ENCODE data around the gene PILRB.
"Not testable (repeated sequence)": the region's sequence is repeated elsewhere in the genome, so short reads cannot be mapped to it uniquely, and the experiment has no call there.

The PILRB gene

DNA sequence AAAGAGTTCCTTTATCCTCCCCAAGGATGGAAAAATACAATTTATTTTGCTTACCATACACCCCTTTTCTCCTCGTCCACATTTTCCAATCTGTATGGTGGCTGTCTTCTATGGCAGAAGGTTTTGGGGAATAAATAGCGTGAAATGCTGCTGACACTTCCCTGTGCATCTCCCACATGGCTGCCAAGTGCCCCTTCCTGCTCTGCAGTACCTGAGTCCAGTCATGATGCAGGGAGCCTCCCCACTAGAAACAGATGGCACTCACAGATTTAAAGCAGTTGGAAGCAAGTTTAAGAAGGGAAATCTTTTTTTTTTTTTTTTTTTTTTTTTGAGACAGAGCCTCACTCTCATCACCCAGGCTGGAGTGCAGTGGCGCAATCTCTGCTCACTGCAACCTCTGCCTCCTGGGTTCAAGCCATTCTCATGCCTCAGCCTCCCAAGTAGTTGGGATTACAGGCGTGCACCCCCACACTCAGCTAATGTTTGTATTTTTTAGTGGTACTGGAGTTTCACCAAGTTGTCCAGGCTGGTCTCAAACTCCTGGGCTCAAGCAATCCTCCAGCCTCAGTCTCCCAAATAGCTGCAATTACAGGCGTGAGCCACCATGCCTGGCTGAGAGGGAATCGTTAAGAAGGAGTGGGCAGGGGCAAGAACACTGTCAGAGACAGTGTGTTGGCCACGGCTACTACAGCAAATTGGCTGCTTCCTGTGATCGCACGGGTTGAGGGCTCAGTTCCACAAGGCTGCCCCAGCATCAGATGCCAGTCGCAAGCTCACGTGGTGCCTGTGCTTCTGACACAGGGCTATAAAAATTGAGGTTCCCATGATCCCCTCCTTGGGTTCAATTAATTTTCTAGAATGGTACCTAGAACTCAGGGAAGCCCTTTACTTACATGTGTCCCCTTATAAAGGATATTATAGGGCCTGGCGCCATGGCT is 10.0 kb downstream of the PILRB start:
- H3K9me3 ChIP-seq (ENCODE audit: control insufficient read depth in 1 of 2, low read length in 2 of 2), result no peaks in the 10 kb centered on the region
- no peaks in the 10 kb centered on the region for H3K27me3 ChIP-seq (ENCODE audit: control insufficient read depth in 1 of 2, insufficient read depth in 2 of 2, low read length in 2 of 2)
- peaks cover 8% of the 10 kb centered on the region in 2 donors for H3K4me1 ChIP-seq (ENCODE audit: control insufficient read depth in 1 of 2, insufficient read depth in 2 of 2, low read length in 2 of 2)
- H3K9ac ChIP-seq (ENCODE audit: low read depth in 1 of 2, low read length in 2 of 2), result no peak overlapping the region
- peak overlapping the region; percentile 15 for H3K27ac ChIP-seq (ENCODE audit: low read depth, low read length)
- H3K36me3 ChIP-seq (ENCODE audit: control insufficient read depth in 1 of 2, insufficient read depth in 2 of 2, low read length in 2 of 2), result peaks cover 7 to 12% of the 10 kb centered on the region in 2 donors
- no peak overlapping the region for H3K4me3 ChIP-seq (ENCODE audit: low read depth in 1 of 2, low read length in 2 of 2)

DNA sequence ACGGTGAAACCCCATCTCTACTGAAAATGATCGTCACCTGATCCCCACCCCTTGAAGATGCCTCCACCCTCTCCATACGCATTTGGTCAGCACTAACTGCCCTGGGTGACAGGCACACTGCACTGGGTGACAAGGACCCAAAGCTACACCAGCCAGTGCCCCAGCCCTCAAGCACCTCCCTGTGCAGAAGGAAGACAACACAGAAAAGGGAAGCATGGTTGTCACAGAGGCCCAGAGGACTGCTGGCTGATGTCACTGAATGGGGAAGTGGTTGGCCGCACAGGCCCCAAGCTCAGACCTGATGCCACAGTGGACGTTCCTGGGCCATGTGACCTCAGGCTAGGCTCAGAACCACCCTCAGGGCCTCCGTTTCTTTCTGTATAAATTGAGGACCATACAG is 11.2 kb downstream of the PILRB start:
- Histone ChIP-seq H3K27ac (ENCODE audit: low read depth, low read length) (no peak overlapping the region), H3K9me3 (ENCODE audit: control insufficient read depth in 1 of 2, low read length in 2 of 2) (no peaks in the 10 kb centered on the region), H3K4me1 (ENCODE audit: control insufficient read depth in 1 of 2, insufficient read depth in 2 of 2, low read length in 2 of 2) (peaks cover 8% of the 10 kb centered on the region in 2 donors), H3K27me3 (ENCODE audit: control insufficient read depth in 1 of 2, insufficient read depth in 2 of 2, low read length in 2 of 2) (no peaks in the 10 kb centered on the region), H3K9ac (ENCODE audit: low read depth in 1 of 2, low read length in 2 of 2) (no peak overlapping the region), H3K4me3 (ENCODE audit: low read depth in 1 of 2, low read length in 2 of 2) (no peak overlapping the region), H3K36me3 (ENCODE audit: control insufficient read depth in 1 of 2, insufficient read depth in 2 of 2, low read length in 2 of 2) (peaks cover 7 to 12% of the 10 kb centered on the region in 2 donors)

DNA sequence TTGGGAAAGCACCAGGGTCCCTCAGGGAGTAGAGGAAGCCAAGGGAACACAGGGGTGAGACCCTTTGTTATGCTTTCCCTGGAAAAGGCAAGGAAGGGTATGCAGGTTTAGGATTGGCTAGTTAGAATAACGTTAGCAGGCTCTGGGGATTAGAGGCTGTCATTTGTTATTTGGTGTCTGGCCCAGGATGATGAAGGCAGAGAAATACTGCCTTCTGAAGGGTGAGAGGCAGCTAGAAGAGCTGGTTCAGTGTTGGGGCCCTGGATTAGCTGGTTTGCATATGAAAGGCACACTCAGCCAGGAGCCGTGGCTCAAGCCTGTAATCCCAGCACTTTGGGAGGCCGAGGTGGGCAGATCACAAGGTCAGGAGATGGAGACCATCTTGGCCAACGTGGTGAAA is 12.4 kb downstream of the PILRB start:
- no peak overlapping the region for H3K27ac ChIP-seq (ENCODE audit: low read depth, low read length)
- H3K27me3 ChIP-seq (ENCODE audit: control insufficient read depth in 1 of 2, insufficient read depth in 2 of 2, low read length in 2 of 2), result no peaks in the 10 kb centered on the region
- H3K9me3 ChIP-seq (ENCODE audit: control insufficient read depth in 1 of 2, low read length in 2 of 2), result no peaks in the 10 kb centered on the region
- no peak overlapping the region for H3K4me3 ChIP-seq (ENCODE audit: low read depth in 1 of 2, low read length in 2 of 2)
- H3K4me1 ChIP-seq (ENCODE audit: control insufficient read depth in 1 of 2, insufficient read depth in 2 of 2, low read length in 2 of 2), result peaks cover 8% of the 10 kb centered on the region in 2 donors
- H3K36me3 ChIP-seq (ENCODE audit: control insufficient read depth in 1 of 2, insufficient read depth in 2 of 2, low read length in 2 of 2), result peaks cover 7 to 12% of the 10 kb centered on the region in 2 donors
- no peak overlapping the region for H3K9ac ChIP-seq (ENCODE audit: low read depth in 1 of 2, low read length in 2 of 2)

DNA sequence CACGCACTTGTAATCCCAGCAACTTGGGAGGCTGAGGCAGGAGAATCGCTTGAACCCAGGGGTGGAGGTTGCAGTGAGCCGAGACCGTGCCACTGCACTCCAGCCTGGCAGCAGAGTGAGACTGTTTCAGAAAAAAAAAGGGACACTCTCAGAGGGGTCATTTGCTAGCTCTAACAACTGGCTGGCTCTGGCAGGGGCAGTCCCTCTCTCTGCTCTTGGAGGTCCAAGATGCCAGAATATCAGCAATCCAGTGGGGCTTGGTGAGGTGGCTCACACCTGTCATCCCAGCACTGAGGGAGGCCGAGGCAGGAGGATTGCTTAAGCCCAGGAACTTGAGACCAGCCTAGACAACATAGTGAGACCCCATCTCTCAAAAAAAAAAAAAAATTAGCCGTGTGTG is 12.8 kb downstream of the PILRB start:
- H3K4me1 ChIP-seq (ENCODE audit: control insufficient read depth in 1 of 2, insufficient read depth in 2 of 2, low read length in 2 of 2), result peaks cover 8% of the 10 kb centered on the region in 2 donors
- no peak overlapping the region for H3K4me3 ChIP-seq (ENCODE audit: low read depth in 1 of 2, low read length in 2 of 2)
- no peak overlapping the region for H3K27ac ChIP-seq (ENCODE audit: low read depth, low read length)
- H3K9me3 ChIP-seq (ENCODE audit: control insufficient read depth in 1 of 2, low read length in 2 of 2), result no peaks in the 10 kb centered on the region
- no peaks in the 10 kb centered on the region for H3K27me3 ChIP-seq (ENCODE audit: control insufficient read depth in 1 of 2, insufficient read depth in 2 of 2, low read length in 2 of 2)
- peaks cover 7 to 12% of the 10 kb centered on the region in 2 donors for H3K36me3 ChIP-seq (ENCODE audit: control insufficient read depth in 1 of 2, insufficient read depth in 2 of 2, low read length in 2 of 2)
- no peak overlapping the region for H3K9ac ChIP-seq (ENCODE audit: low read depth in 1 of 2, low read length in 2 of 2)

DNA sequence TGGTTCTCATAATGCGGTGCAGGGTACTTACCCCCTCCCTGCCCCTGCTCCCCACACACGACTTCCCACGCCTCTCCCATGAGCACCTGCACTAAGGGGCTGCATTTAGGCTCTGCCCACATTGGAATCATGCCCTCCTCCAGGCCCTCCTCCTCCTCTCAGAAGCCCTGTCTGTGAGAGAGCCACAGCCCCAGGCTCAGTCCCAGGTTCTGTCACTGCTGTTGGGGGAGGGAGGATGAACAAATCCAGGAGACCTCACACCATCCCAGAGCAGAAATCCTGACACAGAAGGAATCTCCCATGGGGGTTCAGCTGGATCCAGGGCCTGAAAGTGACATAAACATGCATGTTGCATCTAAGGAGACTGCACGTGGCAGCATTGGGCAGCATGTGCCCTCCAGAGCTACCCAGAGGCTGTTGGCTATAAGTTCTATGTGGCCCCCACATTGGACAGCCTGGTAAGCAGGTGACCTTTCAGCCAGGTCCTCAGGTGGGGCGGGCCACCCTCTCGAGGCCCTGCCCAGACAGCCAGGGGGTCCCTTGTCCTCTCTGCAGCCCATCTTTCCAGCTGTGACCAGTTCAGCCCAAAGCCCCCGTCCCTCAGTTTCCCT is 13.7 kb downstream of the PILRB start:
- no peak overlapping the region for H3K4me3 ChIP-seq (ENCODE audit: low read depth in 1 of 2, low read length in 2 of 2)
- no peaks in the 10 kb centered on the region for H3K9me3 ChIP-seq (ENCODE audit: control insufficient read depth in 1 of 2, low read length in 2 of 2)
- H3K4me1 ChIP-seq (ENCODE audit: control insufficient read depth in 1 of 2, insufficient read depth in 2 of 2, low read length in 2 of 2), result peaks cover 1% of the 10 kb centered on the region in 2 donors
- no peak overlapping the region for H3K27ac ChIP-seq (ENCODE audit: low read depth, low read length)
- H3K9ac ChIP-seq (ENCODE audit: low read depth in 1 of 2, low read length in 2 of 2), result no peak overlapping the region
- no peaks in the 10 kb centered on the region for H3K27me3 ChIP-seq (ENCODE audit: control insufficient read depth in 1 of 2, insufficient read depth in 2 of 2, low read length in 2 of 2)
- H3K36me3 ChIP-seq (ENCODE audit: control insufficient read depth in 1 of 2, insufficient read depth in 2 of 2, low read length in 2 of 2), result peaks cover 7 to 12% of the 10 kb centered on the region in 2 donors

DNA sequence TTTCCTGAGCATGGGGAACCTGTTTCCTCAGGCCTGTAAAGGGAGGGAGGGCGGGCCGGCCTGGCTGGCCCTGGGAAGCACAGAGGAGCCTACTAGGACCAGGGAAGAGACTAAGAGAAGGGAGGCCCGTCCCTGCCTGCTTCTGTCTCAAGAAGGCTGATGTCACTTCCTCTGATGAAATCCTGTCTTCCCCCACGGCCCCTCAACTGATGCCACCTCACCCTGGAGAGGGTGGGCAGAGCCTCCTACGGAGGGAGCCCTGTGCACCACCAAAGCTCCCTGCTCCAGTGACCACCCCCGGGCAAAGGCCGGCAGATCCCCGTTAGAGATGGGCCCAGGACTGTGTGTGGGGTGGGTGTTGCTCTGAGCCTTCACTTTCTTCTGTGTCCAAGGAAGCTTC is 14.3 kb downstream of the PILRB start:
- Histone ChIP-seq H3K27me3 (ENCODE audit: control insufficient read depth in 1 of 2, insufficient read depth in 2 of 2, low read length in 2 of 2) (no peaks in the 10 kb centered on the region), H3K27ac (ENCODE audit: low read depth, low read length) (no peak overlapping the region), H3K9ac (ENCODE audit: low read depth in 1 of 2, low read length in 2 of 2) (no peak overlapping the region), H3K9me3 (ENCODE audit: control insufficient read depth in 1 of 2, low read length in 2 of 2) (no peaks in the 10 kb centered on the region), H3K36me3 (ENCODE audit: control insufficient read depth in 1 of 2, insufficient read depth in 2 of 2, low read length in 2 of 2) (peaks cover 5 to 8% of the 10 kb centered on the region in 2 donors), H3K4me3 (ENCODE audit: low read depth in 1 of 2, low read length in 2 of 2) (no peak overlapping the region), H3K4me1 (ENCODE audit: control insufficient read depth in 1 of 2, insufficient read depth in 2 of 2, low read length in 2 of 2) (no peaks in the 10 kb centered on the region)

DNA sequence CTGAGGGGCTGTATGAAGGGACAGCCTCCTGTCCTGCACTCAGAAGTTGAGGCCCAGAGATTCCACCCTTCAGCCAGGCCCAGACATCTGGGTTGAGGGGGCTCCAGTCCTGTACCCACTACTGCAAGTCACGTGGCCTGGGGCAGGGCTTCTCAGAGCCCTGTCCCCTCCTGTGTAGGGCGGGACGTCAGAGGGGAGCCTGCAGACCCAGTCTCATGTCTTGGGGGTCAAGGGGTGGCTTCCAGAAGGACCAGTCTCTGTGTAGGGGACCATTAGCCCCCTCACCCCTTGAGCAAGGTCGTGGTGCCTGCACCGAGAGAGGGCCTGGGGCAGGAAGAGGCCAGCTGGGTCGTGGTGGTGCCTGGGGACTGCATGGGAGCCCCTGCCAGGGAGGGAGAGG is 14.8 kb downstream of the PILRB start:
- Histone ChIP-seq H3K4me1 (ENCODE audit: control insufficient read depth in 1 of 2, insufficient read depth in 2 of 2, low read length in 2 of 2) (no peaks in the 10 kb centered on the region), H3K27ac (ENCODE audit: low read depth, low read length) (no peak overlapping the region), H3K36me3 (ENCODE audit: control insufficient read depth in 1 of 2, insufficient read depth in 2 of 2, low read length in 2 of 2) (peaks cover under 1 to 3% of the 10 kb centered on the region in 2 donors), H3K9ac (ENCODE audit: low read depth in 1 of 2, low read length in 2 of 2) (no peak overlapping the region), H3K4me3 (ENCODE audit: low read depth in 1 of 2, low read length in 2 of 2) (no peak overlapping the region), H3K27me3 (ENCODE audit: control insufficient read depth in 1 of 2, insufficient read depth in 2 of 2, low read length in 2 of 2) (no peaks in the 10 kb centered on the region), H3K9me3 (ENCODE audit: control insufficient read depth in 1 of 2, low read length in 2 of 2) (no peaks in the 10 kb centered on the region)

DNA sequence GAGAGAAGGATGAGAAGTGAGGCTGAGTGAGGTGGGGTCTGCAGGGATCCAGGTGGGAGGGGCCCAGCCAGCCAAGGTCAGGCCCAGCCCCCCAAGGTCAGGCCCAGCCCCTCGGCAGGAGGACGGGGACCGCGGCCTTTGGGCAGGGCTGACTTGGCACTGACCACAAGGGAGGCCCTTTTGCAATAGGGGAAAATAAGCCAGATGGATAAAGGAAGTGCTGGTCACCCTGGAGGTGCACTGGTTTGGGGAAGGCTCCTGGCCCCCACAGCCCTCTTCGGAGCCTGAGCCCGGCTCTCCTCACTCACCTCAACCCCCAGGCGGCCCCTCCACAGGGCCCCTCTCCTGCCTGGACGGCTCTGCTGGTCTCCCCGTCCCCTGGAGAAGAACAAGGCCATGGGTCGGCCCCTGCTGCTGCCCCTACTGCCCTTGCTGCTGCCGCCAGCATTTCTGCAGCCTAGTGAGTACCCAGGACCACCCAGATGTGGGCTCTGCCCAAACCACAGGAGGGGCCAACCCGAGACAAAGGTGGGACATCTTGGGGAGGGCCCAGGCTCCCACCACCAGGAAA is 15.4 kb downstream of the PILRB start, which contains the start of gene PILRA:
Gene PILRA (plus strand): TSS at position 227 of the 571 bp plus-strand sequence. CDS start 170 bp downstream, at position 397.
- Histone ChIP-seq H3K27me3 (ENCODE audit: control insufficient read depth in 1 of 2, insufficient read depth in 2 of 2, low read length in 2 of 2) (no peaks in the 10 kb centered on the region), H3K4me1 (ENCODE audit: control insufficient read depth in 1 of 2, insufficient read depth in 2 of 2, low read length in 2 of 2) (no peaks in the 10 kb centered on the region), H3K36me3 (ENCODE audit: control insufficient read depth in 1 of 2, insufficient read depth in 2 of 2, low read length in 2 of 2) (no peaks in the 10 kb centered on the region), H3K9me3 (ENCODE audit: control insufficient read depth in 1 of 2, low read length in 2 of 2) (no peaks in the 10 kb centered on the region), H3K9ac (ENCODE audit: low read depth in 1 of 2, low read length in 2 of 2) (no peak within 1 kb of the TSS), H3K27ac (ENCODE audit: low read depth, low read length) (no peak within 1 kb of the TSS), H3K4me3 (ENCODE audit: low read depth in 1 of 2, low read length in 2 of 2) (no peak within 1 kb of the TSS)

DNA sequence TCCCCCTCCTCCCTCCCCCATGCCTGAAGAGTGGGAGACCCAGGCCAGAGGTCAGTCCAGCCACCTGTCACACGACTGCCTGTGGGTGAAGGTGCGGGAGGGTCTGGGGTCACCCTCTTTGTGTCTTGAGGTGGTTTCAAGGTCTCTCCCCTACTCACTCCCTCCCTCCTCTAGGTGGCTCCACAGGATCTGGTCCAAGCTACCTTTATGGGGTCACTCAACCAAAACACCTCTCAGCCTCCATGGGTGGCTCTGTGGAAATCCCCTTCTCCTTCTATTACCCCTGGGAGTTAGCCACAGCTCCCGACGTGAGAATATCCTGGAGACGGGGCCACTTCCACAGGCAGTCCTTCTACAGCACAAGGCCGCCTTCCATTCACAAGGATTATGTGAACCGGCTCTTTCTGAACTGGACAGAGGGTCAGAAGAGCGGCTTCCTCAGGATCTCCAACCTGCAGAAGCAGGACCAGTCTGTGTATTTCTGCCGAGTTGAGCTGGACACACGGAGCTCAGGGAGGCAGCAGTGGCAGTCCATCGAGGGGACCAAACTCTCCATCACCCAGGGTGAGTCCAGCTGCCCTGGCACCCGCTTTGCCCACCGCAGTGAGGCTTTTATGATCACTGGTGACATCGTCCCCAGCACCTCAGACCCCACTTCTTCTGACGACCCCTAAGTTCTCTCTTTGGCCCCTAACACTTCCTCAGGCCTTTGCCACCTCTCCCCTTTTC is 16.1 kb downstream of the PILRB start:
- not testable (repeated sequence) for H3K9me3 ChIP-seq (ENCODE audit: control insufficient read depth in 1 of 2, low read length in 2 of 2); H3K9ac ChIP-seq (ENCODE audit: low read depth in 1 of 2, low read length in 2 of 2); H3K4me3 ChIP-seq (ENCODE audit: low read depth in 1 of 2, low read length in 2 of 2); H3K36me3 ChIP-seq (ENCODE audit: control insufficient read depth in 1 of 2, insufficient read depth in 2 of 2, low read length in 2 of 2); H3K27ac ChIP-seq (ENCODE audit: low read depth, low read length); H3K27me3 ChIP-seq (ENCODE audit: control insufficient read depth in 1 of 2, insufficient read depth in 2 of 2, low read length in 2 of 2); H3K4me1 ChIP-seq (ENCODE audit: control insufficient read depth in 1 of 2, insufficient read depth in 2 of 2, low read length in 2 of 2)
